DND-41 (cell line): ENCODE measurements around the gene TINAGL1.

Source experiments
- EZH2 ChIP-seq: IDR thresholded peaks from 3 replicates; pipeline ENCODE4 v1.6.1; 2012; ENCODE audit warnings: borderline replicate concordance, low read depth, mild to moderate bottlenecking, moderate library complexity, low read length, inconsistent platforms; ENCODE audit not compliant: severe bottlenecking
- TF ChIP-seq, protein P1 (sequence below): IDR thresholded peaks from 2 replicates; pipeline ENCODE4 v1.5.1; 2012; ENCODE audit warnings: borderline replicate concordance, low read length, moderate library complexity, mild to moderate bottlenecking; ENCODE audit not compliant: poor library complexity, severe bottlenecking; ENCODE audit errors: extremely low read depth

- TF ChIP-seq, protein P1, sequence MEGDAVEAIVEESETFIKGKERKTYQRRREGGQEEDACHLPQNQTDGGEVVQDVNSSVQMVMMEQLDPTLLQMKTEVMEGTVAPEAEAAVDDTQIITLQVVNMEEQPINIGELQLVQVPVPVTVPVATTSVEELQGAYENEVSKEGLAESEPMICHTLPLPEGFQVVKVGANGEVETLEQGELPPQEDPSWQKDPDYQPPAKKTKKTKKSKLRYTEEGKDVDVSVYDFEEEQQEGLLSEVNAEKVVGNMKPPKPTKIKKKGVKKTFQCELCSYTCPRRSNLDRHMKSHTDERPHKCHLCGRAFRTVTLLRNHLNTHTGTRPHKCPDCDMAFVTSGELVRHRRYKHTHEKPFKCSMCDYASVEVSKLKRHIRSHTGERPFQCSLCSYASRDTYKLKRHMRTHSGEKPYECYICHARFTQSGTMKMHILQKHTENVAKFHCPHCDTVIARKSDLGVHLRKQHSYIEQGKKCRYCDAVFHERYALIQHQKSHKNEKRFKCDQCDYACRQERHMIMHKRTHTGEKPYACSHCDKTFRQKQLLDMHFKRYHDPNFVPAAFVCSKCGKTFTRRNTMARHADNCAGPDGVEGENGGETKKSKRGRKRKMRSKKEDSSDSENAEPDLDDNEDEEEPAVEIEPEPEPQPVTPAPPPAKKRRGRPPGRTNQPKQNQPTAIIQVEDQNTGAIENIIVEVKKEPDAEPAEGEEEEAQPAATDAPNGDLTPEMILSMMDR, result no peak
- TF ChIP-seq EZH2, result no peak
These were observed 30.3 kb upstream of the TINAGL1 start for GRCh38 chr1:31545927-31546540.
